Measurements from ENCODE around the gene IP6K2.

IP6K2 gene

GRCh38 chr3:48662753-48663488 lies 54.1 kb downstream of the IP6K2 start, which contains the start of gene CELSR3:
Gene CELSR3, minus strand, starts transcription at chr3:48662886. Its CDS starts 252 bp downstream, at chr3:48662634.
- DNase-seq = no peak

DNA sequence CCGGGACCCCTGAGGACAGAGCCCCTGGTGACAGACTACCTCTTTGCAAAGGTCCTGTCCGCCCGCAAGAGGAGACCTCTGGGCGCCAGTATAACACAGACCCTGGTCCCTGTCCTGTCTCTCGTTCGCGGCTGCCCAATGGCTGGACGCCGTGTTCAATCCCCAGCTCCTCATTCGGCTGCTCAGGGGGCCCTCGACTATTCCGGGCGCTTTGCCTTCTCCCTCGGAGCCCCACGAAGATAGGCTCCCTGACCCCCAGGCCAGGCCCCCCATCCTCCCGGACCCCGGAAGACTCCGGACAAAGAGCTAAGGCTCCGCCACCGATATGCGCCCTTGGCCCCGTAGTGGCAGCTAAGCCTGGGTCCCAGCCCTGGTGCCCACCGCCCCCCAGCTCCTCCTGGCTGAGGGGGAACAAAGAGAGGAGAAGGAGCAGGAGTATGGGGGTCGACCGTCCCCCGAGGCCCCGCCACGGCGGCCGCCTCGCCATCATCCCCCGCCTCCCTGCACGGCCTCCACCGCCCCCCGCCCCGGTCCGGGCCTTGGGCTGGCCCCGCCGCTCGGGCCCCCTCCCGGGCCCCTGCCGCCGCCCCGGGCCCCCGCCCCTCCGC lies 54.8 kb downstream of the IP6K2 start:
- no peak for DNase-seq

DNA sequence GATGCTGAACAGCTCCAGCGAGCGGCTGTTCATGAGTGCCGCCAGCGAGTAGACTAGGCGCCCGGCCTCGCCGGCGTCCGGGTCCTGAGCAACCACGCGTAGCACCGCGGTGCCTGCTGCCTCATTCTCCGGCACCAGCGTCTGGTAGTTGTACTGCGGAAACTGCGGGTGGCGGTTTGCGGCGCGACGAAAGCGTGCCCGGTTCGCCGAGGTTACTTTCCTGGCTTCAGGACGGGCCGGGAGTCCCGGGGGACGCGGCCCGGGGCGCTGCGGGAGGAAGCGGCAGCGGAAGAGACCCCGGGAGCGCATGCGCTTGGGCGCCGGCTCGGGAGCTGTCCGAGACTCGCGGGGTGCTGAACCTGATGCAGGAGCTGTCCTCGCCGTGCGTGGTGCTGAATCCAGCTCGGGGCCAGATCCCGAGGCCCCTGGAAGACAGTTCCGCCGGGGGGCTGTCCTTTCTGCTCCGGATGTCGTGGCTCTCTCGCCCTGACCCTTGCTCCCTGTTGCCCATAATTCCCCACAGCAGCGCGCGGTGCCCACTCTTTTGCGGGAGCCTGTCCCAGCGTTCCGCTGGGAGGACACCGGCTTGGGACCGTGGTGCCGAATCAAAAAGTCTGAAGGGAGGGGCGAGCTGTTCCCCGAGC lies 55.4 kb downstream of the IP6K2 start:
- no peak for DNase-seq

DNA sequence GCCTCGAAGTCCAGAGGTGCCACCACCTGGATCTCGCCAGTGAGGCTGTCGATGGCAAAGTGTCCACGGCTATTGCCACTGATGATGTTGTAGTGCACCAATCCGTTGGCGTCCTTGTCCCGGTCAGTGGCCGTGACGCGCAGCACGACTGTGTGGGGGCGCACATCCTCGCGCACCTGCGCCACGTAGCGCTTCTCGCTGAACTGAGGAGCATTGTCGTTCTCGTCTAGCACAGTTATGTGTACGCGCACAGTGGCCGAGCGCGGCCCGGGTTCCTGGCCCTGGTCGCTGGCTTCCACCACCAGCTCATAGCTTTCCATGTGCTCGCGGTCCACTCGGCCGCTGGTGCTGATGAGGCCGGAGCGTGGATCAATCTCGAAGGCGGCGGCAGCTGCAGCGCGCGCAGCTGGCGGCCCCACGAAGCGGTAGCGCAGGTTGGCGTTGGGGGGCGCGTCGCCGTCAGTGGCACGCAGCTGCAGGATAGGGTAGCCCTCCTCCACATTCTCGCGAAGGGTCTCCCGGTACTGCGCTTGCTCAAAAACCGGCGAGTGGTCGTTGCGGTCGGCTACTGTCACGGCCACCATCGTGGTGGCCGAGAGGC lies 56.1 kb downstream of the IP6K2 start:
- DNase-seq = no peak

DNA sequence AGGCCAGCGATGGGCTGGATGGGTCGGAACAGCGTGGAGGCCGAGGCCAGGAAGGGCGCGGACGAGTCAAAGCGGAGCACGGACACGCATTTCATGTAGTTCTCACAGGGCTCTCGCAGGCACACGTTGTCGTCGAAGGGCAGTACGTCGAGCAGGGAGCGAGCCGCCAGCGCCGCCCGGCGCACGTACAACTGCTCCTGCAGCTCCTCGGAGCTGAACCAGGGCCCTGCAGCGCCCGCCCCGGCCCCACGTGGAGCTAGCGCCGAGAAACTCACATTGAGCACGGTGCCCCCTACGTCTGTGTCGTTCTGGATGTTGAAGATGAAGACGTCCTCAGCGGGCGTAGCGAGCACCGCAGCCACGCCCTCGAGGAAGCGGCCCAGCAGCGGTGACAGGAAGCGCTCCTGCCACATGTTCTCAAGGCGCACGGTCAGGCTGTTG lies 60.2 kb downstream of the IP6K2 start:
- no peak for DNase-seq

DNA sequence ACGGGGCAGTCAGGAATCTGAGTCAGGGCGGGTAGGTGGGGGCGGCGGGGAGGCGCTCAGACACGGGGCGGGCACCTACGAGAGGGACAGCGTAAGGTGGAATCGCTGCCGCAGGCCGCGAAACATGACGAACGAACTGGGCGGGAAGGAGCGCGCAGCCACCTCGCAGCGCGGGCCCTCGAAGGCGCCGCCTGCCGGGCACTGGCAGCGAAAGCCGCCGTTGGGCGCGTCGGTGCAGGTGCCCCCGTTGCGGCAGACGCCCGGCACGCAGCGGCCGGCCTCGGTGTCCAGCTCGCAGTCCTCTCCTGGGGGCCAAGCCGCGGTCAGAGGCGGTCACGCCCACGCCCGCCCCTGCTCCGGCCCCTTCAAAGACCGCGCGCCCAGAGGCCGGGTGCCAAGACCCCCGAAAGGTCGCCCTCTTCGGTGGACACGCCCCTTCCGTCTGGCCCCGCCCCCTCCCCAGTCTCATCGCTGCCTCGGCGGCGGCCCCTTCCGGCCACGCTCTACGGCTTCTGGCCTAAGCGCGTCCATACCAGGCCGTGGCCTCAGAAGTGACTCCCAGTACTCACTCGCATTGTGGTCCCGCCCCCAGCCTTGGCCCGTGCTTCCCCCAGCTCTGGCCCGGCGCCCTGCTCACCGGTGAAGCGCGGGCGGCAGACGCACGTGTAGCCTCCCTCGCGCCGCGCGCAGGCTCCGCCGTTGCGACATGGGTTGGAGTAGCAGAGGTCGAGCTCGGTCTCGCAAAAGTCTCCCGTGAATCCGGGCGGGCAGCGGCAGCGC lies 60.8 kb downstream of the IP6K2 start:
- DNase-seq = no peak

- no peak for DNase-seq
Measured at GRCh38 chr3:48655606-48656005, 61.4 kb downstream of the IP6K2 start.

DNA sequence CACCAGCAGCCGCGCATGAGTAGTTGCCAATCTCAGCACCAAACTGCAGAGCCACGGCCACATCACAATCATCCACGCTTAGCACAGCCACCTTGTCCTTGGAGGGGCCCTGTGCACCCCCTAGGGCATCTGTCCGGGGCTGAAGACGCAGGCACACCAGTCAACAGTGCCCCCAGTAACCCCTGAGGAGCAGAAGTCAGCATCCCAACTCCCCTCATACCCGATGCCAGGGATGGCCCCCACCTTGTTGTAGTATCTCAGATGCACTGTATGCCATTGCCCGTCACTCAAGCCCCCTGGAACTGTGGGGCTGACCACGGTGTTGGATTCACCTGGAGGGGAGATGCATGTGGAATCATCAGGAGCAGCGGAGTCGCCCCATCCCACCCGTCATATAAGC lies 62.0 kb downstream of the IP6K2 start:
- DNase-seq = no peak

- no peak for DNase-seq
Measured at GRCh38 chr3:48652923-48653715, 63.9 kb downstream of the IP6K2 start.

- DNase-seq = no peak
Measured at GRCh38 chr3:48651771-48652170, 65.2 kb downstream of the IP6K2 start.

DNA sequence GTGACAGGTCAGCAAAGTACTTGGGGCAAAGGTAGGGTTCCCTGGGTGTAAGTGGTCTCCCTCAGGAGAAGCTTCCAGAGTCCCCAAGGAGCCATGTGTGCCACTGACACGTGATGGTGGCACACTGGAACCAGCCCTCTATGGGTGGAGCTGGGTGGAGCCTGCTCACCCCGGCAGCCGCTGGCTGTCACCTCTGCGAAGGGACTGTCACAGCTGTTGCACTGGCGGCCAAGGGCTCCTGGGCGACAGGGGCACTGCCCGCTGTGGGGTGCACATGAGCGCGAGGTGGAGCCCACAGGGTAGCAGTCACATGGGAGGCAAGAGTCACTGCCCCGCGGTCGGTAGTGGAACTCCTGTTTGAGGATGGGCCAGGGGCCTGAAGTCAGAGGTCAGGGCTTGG lies 66.3 kb downstream of the IP6K2 start:
- no peak for DNase-seq

DNA sequence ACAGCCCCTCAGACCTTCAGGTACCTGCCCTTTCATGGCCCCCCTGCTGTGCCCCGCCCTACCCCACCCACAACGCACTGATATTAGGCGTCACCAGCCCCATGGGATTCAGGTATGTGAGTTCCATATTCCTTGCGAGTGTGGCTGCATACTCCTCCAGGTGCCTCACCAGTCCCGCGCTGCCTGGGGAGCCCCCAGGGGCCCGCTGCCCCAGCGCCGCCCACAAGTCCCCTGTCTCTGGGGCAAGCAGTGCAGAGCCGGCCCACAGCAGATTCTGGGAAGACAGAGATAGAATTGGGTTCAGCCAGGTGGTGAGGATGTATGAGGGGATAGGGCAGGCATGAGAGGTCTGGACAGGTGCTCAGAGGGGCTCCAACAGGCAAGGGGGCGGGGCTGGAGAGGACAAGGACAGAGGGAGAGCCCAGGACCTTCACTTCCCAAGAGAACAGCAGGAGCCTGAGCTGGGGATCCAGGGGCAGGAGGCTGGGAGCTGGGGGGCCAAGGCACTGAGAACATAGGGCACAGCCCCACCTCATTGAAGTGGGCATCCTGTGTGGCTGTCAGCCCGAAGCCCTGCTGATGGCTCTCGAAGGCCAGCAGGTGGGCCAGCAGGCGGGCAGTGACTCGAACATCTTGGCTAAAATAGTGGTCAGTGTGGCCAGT lies 68.7 kb downstream of the IP6K2 start:
- no peak for DNase-seq

DNA sequence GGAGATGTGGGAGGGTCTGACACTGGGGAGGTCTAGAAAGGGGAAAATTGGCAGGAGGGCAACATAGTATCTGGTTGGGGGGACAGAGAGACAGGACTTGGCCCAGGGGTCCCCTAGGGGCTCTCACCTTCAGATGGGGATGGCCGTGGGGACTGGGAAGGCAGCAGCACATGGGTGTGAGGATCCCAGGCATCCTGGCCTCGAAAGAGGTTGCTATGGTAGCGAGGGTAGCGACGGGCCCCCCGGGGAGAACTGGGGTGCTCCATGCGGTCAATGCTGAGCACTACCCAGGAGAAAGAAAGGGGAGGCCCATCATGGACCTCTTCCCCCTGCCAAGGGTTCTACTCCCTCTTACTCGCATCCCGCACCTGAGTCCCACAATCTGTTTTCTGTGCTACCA lies 69.3 kb downstream of the IP6K2 start:
- no peak for DNase-seq

GRCh38 chr3:48644898-48645760 lies 71.9 kb downstream of the IP6K2 start:
- no peak for DNase-seq

GRCh38 chr3:48642605-48643004 lies 74.4 kb downstream of the IP6K2 start:
- DNase-seq = no peak

- no peak for DNase-seq
Measured at GRCh38 chr3:48641396-48641795, 75.6 kb downstream of the IP6K2 start.

- no peak for DNase-seq
Measured at GRCh38 chr3:48639944-48640606, 76.9 kb downstream of the IP6K2 start.
